Activated CD4-positive, alpha-beta T cell treated with anti-CD3 and anti-CD28 coated beads, Interleukin-2, amount 50 U/mL, for 1 hour (primary cell): Measurements from ENCODE around the gene TOP2A.

ENCODE experiments used
- DNase-seq: peaks from one replicate; pipeline ENCODE4 v3.0.0-alpha.2; 2020

TOP2A gene, protein sequence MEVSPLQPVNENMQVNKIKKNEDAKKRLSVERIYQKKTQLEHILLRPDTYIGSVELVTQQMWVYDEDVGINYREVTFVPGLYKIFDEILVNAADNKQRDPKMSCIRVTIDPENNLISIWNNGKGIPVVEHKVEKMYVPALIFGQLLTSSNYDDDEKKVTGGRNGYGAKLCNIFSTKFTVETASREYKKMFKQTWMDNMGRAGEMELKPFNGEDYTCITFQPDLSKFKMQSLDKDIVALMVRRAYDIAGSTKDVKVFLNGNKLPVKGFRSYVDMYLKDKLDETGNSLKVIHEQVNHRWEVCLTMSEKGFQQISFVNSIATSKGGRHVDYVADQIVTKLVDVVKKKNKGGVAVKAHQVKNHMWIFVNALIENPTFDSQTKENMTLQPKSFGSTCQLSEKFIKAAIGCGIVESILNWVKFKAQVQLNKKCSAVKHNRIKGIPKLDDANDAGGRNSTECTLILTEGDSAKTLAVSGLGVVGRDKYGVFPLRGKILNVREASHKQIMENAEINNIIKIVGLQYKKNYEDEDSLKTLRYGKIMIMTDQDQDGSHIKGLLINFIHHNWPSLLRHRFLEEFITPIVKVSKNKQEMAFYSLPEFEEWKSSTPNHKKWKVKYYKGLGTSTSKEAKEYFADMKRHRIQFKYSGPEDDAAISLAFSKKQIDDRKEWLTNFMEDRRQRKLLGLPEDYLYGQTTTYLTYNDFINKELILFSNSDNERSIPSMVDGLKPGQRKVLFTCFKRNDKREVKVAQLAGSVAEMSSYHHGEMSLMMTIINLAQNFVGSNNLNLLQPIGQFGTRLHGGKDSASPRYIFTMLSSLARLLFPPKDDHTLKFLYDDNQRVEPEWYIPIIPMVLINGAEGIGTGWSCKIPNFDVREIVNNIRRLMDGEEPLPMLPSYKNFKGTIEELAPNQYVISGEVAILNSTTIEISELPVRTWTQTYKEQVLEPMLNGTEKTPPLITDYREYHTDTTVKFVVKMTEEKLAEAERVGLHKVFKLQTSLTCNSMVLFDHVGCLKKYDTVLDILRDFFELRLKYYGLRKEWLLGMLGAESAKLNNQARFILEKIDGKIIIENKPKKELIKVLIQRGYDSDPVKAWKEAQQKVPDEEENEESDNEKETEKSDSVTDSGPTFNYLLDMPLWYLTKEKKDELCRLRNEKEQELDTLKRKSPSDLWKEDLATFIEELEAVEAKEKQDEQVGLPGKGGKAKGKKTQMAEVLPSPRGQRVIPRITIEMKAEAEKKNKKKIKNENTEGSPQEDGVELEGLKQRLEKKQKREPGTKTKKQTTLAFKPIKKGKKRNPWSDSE (N-terminal part only)

DNA sequence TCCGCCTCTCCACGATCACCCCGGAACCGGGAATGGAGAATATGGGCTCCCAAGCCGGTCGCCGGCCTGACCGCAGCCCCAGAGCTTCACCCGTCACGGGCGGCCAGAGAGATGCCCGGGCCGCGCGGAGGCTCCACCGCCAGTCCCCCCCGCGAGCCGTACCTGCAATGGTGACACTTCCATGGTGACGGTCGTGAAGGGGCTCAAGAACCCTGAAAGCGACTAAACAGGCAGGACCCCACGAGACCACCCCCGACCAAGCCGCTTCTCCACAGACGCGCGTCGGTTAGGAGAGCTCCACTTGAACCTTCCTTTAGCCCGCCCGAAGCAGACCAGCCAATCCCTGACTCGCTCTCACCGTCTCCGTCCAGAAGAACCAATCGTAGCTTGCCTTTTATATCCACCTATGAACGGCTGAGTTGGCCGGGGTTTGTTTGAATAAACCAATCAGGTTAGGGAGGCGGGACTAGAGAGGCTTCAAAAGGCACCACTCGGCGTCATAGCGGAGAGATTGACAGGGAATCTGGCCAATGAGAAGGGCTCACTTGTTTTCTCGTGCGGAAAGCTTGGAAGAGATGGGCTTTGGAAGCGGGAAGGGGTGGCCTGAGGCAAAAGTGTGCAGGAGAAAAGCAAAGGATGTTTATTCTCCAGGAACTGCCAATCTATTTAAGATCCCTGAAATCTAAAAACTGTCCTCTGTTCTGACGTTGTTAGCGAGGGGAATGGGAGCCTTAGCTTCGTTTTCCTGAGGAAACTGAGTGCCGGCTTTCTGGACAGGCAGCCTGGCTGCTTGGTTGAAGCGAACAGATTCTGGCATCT lies at the start of gene TOP2A:
TSS of gene TOP2A (minus strand) at position 288 of the 819 bp plus-strand sequence. CDS start at position 183, 105 bp downstream.
- peak; percentile 91 for DNase-seq

DNA sequence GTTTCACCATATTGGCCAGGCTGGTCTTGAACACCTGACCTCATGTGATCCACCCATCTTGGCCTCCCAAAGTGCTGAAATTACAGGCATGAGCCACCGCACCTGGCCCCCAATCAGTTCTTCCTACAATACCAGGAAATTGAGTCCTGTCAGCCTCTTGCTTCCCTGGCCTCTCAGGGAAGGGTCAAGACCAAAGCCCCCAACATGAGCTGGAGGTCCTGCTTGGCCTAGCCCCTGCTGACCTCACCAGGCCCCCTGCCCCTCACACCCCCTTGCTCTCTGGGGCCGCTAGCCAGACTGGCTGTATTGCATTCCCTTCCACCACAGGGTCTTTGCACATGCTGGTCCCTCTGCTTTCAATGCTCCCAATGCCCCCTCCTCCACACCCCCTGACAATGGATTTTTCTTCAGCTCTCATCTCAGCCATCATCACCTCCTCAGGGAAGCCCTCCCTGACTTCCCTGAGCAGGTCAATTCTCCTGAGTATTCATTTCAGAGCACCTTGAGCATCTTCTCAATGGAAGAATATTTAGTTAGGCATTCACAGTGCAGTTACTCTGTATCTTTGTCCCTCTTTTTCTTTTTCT lies 49.7 kb upstream of the TOP2A start:
- DNase-seq = no peak

DNA sequence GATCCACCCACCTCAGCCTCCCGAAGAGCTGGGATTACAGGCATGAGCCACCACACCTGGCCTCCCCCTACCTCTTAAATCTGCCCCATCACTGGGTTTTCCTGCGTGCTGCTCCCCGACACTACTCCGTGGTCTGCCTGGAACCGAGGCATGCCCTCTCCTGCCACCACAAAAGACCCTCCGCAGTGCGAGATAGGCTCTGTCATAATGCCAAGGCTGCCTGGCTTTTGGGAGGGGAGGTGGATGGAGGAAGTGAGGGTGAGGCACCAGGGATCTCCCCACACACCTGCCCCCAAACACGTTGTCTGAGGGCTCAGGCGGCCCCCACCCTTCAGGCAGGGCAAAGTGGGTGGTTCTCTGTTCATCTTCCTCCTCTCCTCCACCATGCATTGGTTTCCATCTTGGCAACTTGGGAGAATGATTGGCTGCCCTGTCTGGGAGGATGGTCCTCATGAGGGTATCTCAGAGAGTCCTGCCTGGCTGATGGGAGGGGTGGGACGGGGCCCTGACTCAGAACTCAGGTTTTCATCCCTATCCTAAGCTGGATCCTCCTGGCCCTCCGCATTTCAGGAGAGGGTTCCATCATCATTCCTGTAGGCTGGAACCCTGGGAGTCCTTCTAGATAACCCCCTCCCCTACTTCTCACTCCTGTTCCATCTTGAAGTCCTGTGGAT lies 48.7 kb upstream of the TOP2A start:
- DNase-seq = no peak

DNA sequence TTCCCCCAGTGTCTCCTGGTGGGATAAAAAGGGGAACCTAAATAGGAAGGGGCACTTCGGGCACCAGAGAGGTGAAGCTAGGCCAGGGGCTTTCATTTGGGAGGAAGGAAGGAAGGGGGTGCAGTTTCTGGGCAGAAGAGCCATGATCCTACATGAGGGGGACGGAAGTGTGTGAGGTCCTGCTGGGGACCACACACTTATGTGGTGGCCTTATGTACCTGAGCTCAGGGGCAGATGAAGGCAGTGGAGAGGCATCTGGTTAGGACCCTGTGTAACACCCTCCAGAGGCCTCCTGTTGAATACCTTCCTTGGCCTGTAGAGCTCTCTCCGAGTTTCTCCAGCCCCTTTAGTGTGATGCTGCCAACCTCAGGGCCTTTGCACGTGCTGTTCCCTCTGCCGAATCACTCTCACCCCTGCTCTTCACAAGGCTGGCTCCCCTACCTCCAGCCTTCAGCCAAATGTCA lies 46.7 kb upstream of the TOP2A start:
- no peak for DNase-seq

DNA sequence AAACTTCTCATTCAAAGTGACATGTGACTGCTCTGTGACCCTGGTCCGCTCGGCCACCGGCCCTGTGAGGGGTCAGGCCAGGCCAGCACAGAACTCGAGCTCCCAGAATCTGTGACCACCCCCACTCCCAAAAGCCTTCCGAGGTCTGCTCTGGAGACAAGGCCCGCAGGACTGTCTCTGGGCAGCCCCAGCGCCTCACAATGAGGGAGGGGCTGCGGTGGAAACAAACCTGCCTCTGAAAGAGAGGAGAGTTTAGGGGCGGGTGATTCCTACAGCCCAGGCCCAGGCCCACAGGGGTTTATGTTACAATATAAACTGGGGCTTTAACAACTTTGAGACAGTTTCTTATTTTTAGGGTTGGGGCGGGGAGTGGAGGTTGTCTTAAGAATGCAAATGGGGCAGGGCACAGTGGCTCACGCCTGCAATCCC lies 45.4 kb upstream of the TOP2A start:
- no peak for DNase-seq

DNA sequence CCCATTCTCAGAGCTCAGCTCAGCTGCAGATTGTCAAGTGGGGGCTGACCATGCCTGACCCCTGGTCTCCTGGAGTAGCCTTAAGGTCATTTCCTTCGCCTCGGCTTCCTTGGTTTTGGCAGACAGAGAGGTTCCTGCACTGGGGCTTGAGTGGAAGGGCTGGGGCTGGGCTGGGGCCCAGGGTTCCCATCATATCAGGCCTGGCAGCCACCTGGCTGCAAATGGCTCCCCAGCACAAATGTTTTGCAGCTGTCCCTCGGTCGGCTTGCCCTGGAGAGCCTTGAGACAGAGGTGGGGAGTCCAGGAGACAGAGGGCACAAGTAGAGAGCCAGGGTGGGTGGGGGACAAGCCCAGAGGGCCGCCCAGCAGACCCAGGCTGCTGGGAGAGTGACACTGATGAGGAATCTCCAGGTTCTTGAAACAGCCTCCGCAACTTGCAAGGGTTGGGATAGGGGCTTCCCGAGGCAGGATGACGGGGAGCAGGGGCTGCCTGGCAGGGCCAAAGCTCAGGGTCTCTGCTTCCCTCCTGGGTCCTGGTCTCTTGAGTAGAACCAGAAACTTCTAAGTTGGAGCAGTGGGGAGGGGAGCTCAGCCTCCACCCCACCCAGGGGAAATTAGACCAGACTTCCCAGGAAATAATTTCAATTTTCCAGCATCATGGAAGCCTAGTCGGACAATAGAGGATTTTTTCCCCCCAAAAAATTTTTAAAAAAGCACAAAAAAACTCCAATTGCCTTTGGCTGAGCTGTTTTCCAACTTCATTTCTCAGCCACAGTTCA lies 44.8 kb upstream of the TOP2A start:
- no peak for DNase-seq

DNA sequence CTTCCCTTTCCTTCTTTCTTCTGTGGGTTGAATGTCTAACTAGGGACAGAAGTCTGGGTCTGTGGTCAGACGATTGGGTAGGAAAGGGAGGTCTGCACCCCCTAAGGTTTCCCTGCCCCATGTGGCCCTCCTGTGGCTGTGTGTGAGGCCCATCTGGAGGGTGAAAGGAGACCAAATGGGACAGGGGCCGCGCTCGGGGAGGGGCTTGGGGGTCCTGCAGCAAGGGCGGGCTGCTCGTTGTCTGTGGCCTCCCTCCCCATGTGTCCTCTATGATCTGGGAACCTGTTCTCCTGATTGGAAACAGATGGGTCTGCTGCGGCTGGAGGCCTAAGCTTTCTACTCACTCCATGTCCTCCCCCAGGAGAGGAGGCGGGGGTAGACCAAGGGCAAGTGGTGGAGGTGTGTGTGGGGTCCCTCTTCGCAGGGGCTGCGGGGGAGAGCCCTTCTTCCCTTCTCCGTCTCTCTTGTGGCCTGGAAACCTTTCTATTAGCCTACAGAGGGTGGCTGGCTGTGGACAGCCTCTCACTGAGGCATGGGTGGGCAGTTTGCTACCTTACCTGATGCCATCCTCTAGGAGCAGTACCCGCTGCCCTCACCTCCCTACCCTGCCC lies 44.1 kb upstream of the TOP2A start:
- DNase-seq = no peak

DNA sequence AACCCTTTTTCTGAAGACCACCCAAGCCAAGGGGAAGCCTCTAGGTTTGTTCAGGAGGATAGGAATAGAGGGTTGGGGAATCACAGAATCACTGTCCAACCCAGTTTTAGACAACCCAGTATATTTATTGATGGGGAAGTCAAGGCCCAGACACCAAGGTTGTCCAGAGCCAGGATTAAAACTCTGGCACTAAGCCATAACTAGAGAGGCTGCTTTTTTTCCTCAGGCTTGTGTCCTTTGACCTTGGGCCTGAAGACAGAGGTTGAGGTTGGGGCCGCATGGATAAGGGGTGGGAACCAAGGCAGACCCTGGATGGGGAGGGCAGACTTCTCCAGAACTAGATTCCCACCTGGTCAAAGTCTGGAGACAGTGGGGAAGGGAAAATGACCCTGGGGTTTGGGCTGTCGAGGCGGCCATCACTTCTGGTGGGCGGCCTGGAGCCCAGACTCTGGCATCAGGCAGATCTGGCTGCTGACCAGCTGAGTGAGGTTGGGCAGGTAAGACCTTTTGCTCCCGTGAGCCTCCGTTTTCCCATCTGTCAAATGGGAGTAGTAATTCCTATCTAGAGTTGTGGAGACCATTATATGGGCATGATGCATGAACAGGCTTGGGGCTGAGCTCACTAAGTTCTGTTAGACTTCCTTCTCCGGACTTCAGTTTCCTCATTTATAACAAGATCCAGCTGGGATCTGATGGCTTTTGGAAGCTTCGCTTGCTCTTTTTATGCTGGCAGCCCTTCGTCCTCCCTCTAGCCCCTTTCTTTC lies 43.5 kb upstream of the TOP2A start:
- no peak for DNase-seq

DNA sequence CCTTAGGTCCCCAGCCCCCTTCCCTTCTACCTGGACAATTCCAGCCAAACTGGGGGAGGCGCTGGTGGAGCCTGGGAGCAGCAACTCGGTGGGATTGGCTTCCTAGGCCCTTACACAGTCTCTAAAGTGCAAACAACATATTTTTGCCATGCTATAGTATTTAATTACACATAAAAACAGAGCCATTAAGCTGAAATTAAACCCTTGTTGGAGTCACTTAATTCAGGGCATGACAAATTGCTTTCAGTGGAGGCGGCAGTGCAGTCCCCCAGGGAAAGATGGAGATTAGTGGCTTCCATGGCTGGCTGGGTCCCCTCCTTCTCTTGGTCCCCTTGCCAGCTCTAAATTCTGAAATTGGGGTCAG lies 42.9 kb upstream of the TOP2A start:
- no peak for DNase-seq

DNA sequence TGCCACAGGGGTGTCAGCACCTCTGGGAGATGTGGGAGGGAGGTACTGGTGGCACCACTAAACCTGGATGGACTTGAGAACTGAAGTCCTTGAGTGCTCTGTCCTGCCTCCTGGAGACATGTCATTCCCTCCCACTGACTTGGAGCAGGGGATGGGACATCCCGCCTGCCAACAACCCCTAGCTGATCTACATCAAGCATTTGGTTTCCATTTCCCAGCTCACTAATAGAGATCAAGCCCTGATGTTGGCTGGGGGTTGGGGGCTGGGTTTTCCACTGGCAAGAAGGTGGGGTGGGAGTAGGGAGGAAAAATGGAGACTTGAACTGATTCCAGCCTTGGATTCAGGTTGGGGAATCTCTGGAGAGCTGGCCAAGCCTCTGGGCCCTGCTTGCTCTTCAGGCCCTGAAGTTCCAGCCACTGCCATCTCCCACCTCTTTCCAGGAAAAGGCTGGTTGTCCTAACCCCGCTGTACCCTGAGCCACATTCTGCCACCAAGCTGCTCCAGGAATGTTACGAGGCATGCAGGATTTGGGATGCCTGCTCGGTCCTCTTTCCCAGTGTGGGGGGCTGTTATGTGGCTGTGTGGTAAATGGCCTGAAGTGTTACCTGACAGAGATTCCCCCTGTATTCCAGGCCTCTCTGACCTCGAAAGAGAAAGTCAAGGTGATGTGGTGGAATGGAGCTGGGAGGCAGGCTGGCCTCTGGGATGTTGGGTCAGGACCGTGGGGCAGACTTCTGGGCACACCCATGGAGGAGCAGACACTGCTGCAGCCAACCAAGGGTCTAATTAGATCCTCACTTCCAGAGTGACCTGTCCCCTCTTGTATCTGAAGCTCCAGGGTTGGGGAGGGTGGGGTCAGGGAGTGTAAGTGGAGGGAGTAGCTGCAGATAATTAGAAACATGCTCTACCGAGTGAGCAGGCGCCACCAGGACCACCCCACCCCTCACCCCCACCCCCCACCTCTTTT lies 42.2 kb upstream of the TOP2A start:
- no peak for DNase-seq

DNA sequence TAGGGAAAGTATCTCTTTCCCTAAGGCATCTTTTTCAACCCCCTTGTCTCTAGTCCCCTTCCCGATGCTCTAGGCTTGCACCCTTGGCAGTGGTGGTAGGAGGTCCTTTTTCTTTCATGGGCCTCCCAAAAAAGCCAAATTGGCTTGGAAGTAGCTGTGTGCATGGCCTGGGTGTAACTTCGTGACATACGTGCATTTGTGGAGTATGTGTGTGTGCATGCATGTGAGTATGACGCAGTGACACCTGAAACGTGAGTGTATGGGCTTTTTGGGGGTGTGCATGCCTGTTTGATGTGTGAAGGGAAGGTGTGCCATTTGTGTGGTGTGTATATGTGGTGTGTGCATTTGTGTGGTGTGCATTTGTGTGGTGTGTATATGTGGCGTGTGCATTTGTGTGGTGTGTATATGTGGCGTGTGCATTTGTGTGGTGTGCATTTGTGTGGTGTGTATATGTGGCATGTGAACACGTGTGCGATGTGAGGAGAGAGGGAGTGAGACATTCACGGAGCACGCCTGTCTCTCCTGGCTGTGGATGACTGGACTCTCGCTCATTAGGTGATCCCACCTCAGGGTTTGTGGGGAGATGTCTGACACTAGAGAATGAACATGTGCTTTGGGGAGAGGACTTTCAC lies 41.3 kb upstream of the TOP2A start:
- no peak for DNase-seq

DNA sequence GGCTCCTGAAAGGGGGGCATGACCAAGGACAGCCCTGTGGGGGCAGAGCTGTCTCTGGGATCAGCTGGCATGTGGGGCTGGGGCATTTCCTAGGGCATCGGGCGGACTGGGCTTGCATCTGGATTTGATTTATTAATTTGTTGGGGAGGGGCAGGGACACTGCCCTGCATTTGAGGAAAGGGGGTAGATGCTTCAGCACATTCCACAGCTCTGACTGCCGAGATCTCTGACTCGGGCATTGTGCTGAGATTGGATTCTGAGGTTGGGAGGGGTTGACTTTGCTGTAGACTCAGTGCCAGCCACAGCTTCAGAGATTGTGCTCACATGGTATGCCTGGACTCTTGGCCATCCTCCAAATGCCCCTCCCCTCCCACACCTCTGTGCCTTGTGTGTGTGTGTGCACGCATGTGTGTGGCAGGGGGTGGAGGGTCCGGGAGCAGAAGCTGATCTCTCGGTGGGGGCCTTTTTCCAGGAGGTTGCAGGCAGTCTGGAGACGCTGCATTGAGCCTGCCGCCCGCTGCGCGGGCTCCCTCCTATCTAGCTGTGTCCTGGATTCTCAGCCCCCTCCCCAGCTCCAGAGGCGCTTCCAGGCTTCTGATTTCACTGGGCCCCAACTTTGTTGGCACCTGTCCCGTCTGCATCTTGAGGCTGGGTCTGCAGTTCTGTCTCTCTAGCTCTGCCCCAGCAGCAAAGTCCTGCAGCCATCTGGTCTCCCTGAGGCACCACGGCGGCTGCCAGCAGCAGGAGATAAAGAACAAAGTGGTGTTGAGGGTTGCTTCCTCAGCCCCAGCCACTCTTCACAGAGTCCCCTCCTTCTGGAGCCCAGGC lies 40.5 kb upstream of the TOP2A start:
- DNase-seq = no peak

DNA sequence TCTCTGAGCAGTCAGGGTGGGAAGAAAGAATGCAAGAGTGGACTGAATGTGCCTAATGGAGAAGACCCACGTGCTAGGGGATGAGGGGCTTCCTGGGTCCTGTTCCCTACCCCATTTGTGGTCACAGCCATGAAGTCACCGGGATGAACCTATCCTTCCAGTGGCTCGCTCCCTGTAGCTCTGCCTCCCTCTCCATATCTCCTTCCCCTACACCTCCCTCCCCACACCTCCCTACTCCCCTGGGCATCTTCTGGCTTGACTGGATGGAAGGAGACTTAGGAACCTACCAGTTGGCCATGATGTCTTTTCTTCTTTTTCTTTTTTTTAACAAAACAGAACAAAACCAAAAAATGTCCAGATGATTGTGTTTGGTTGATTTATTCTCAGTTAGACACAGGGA lies 39.7 kb upstream of the TOP2A start:
- DNase-seq = no peak

DNA sequence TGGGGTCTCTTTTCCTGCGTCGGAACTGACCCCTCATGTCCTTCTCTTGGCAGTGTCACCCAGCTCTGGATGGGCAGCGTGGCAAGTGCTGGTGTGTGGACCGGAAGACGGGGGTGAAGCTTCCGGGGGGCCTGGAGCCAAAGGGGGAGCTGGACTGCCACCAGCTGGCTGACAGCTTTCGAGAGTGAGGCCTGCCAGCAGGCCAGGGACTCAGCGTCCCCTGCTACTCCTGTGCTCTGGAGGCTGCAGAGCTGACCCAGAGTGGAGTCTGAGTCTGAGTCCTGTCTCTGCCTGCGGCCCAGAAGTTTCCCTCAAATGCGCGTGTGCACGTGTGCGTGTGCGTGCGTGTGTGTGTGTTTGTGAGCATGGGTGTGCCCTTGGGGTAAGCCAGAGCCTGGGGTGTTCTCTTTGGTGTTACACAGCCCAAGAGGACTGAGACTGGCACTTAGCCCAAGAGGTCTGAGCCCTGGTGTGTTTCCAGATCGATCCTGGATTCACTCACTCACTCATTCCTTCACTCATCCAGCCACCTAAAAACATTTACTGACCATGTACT lies 38.8 kb upstream of the TOP2A start:
- no peak for DNase-seq

DNA sequence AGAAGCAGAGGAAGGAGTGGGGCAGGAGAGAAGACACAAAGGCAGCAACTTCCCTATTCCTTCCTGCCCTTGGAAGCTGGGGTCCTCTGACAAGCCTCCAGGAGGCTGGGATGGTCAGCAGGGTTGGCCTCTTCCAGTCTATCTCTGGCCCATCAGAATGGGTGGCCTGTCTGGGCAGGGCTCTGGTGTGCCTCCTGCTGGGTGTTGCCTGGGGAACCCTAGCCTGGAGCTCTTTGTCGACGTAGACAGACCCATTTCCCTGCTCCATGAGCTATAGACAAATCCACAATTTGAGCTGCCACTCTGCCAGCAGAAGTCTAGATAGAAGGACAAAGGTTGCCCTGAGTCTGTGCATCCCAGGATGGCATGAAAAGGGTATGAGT lies 36.9 kb upstream of the TOP2A start:
- DNase-seq = no peak
